Neural cell (in vitro differentiated cells): ENCODE measurements around the gene GIMAP8. TPM values are rescaled to one million over a fixed set of nuclear protein-coding genes. Genes with fewer than 3 reads are reported as not detected.

ENCODE experiments used
- H2AFZ ChIP-seq: fragments of 200-600, 300-800 bp; sonication (generic), shearing (Covaris generic); 2 replicates; pipeline ENCODE4 v1.6.0; 2014; ENCODE audit warnings: low read depth, mild to moderate bottlenecking, antibody characterized with exemption, low read length, moderate library complexity
- H3F3A ChIP-seq: fragments of 200-600 bp; shearing (Covaris generic); 2 replicates; pipeline ENCODE4 v1.6.1; 2016; ENCODE audit warnings: mild to moderate bottlenecking, moderate library complexity, mixed read lengths, antibody characterized with exemption, low read length; ENCODE audit not compliant: insufficient read depth, poor library complexity, severe bottlenecking
- H3K27ac ChIP-seq: fragments of 200-600, 300-800 bp; sonication (generic), shearing (Covaris generic); 2 replicates; pipeline ENCODE4 v1.5.1; 2014; ENCODE audit warnings: mild to moderate bottlenecking, low read length, moderate library complexity
- H3K27me3 ChIP-seq: fragments of 300-800, 200-600 bp; sonication (generic), shearing (Covaris generic); 2 replicates; pipeline ENCODE4 v1.6.0; 2014; ENCODE audit warnings: mild to moderate bottlenecking, low read depth, low read length, moderate library complexity; ENCODE audit not compliant: insufficient read depth
- H3K36me3 ChIP-seq: fragments of 300-800, 200-600 bp; sonication (generic), shearing (Covaris generic); 2 replicates; pipeline ENCODE4 v1.5.1; 2014; ENCODE audit warnings: mild to moderate bottlenecking, antibody characterized with exemption, low read length, moderate library complexity; ENCODE audit not compliant: insufficient read depth
- H3K4me2 ChIP-seq: fragments of 300-800, 200-600 bp; sonication (generic), shearing (Covaris generic); 2 replicates; pipeline ENCODE4 v1.6.0; 2014; ENCODE audit warnings: mild to moderate bottlenecking, low read length
- H3K4me3 ChIP-seq: fragments of 300-800, 200-600 bp; sonication (generic), shearing (Covaris generic); 2 replicates; pipeline ENCODE4 v1.5.1; 2014; ENCODE audit warnings: mild to moderate bottlenecking, low read length, moderate library complexity
- H3K79me2 ChIP-seq: fragments of 200-600 bp; shearing (Covaris generic); replicated peaks from 2 replicates; pipeline ENCODE4 v1.6.0; 2014; ENCODE audit warnings: mild to moderate bottlenecking, low read length, moderate library complexity; ENCODE audit not compliant: insufficient read depth
- H3K9ac ChIP-seq: fragments of 300-800, 200-600 bp; sonication (generic), shearing (Covaris generic); 2 replicates; pipeline ENCODE4 v1.6.1; 2016; ENCODE audit warnings: mild to moderate bottlenecking, low read length, mixed read lengths
- H3K9me2 ChIP-seq: fragments of 200-600 bp; shearing (Covaris generic); 2 replicates; pipeline ENCODE4 v1.6.1; 2016; ENCODE audit warnings: mild to moderate bottlenecking, low read length, mixed read lengths; ENCODE audit not compliant: insufficient read depth
- H3K9me3 ChIP-seq: fragments of 200-600, 300-800 bp; sonication (generic), shearing (Covaris generic); 2 replicates; pipeline ENCODE4 v1.6.1; 2016; ENCODE audit warnings: mild to moderate bottlenecking, mixed run types, low read length, moderate library complexity, mixed read lengths
- H4K20me1 ChIP-seq: fragments of 200-600 bp; shearing (Covaris generic); 2 replicates; pipeline ENCODE4 v1.6.1; 2016; ENCODE audit warnings: mild to moderate bottlenecking, mixed run types; ENCODE audit not compliant: insufficient read depth
- EP300 ChIP-seq: fragments of 450-650 bp; conservative IDR thresholded peaks from 2 replicates; pipeline ENCODE4 v1.6.1; 2014; ENCODE audit warnings: antibody characterized with exemption, mild to moderate bottlenecking, moderate library complexity; ENCODE audit not compliant: poor library complexity, severe bottlenecking
- EZH2 ChIP-seq: fragments of 200-600, 300-800 bp; shearing (Covaris generic), sonication (generic); IDR thresholded peaks from 2 replicates; pipeline ENCODE4 v1.6.1; 2014; ENCODE audit warnings: antibody characterized with exemption, low read length, borderline replicate concordance, mild to moderate bottlenecking; ENCODE audit not compliant: insufficient read depth, poor library complexity, severe bottlenecking
- MXI1 ChIP-seq: fragments of 450-650 bp; conservative IDR thresholded peaks from 2 replicates; pipeline ENCODE4 v1.6.1; 2014; ENCODE audit warnings: antibody characterized with exemption, mild to moderate bottlenecking; ENCODE audit not compliant: poor library complexity, severe bottlenecking
- POLR2AphosphoS5 ChIP-seq: IDR thresholded peaks from 2 replicates; pipeline ENCODE4 v1.6.1; 2012
- RAD21 ChIP-seq: fragments of 450-650 bp; conservative IDR thresholded peaks from 2 replicates; pipeline ENCODE4 v1.6.1; 2014; ENCODE audit warnings: antibody characterized with exemption, mild to moderate bottlenecking, moderate library complexity
- SMC3 ChIP-seq: fragments of 450-650 bp; conservative IDR thresholded peaks from 2 replicates; pipeline ENCODE4 v1.6.1; 2014; ENCODE audit warnings: antibody characterized with exemption, mild to moderate bottlenecking, moderate library complexity; ENCODE audit not compliant: poor library complexity
- TAF1 ChIP-seq: IDR thresholded peaks from 2 replicates; pipeline ENCODE4 v1.6.1; 2012; ENCODE audit warnings: low read depth
- polyA plus RNA-seq: library from polyadenylated mRNA; depleted of rRNA; stranded (reverse); fragments of >200 nt; gene quantifications from 2 replicates; pipeline ENCODE4 v1.2.3, GENCODE V29; 2014
- TF ChIP-seq, protein P1 (sequence below): IDR thresholded peaks from 2 replicates; pipeline ENCODE4 v1.6.1; 2012; ENCODE audit warnings: borderline replicate concordance
- TF ChIP-seq, protein P2 (sequence below): fragments of 450-650 bp; IDR thresholded peaks from 2 replicates; pipeline ENCODE4 v1.5.1; 2014; ENCODE audit warnings: antibody characterized with exemption, mild to moderate bottlenecking, moderate library complexity; ENCODE audit not compliant: poor library complexity, severe bottlenecking

GIMAP8 gene
- polyA plus RNA-seq, 1 donor from 2014 or later: not detected

DNA sequence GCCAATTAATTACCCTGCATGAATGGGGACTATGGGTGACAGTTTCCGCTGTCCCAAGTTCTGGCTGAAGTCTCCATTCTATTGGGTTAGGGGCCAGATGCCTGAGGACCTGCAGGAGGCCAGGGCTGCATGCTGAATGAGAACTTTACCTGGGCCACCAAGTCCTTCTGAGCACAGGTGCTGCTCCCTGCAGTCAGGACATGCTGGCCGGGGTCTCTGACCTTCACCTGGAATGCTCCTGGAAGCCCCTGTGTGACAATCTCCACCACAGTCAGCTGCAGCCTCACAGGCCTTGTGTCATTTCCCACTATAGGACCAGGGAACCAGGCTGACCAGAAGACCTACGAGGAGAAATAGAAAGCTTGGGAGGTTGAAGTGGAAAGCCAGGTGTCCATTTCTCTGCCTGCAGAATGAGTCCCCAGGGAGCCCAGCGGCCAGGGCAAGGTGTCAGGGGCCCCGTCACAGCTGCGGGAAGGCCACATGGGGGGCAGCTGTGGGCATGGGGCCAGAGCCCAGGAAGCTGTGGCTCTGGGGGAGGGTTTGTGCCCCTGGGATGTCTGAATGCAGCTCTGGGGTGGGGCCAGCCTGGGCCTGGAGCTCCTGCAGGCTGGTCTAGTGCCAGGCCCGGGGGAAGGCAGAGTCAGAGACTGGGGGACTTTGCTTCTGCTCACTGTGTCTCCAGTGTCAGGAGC, 5.6 kb upstream of the GIMAP8 start:
- Histone ChIP-seq H3K27me3 (no peaks in the 10 kb centered on the region), H3K36me3 (no peaks in the 10 kb centered on the region), H4K20me1 (no peaks in the 10 kb centered on the region), H3K79me2 (no peaks in the 10 kb centered on the region), H2AFZ (no peak overlapping the region), H3K9me3 (peaks cover 2% of the 10 kb centered on the region), H3K4me2 (no peak overlapping the region), H3F3A (no peaks in the 10 kb centered on the region), H3K4me3 (no peak overlapping the region), H3K27ac (no peak overlapping the region), H3K9ac (no peak overlapping the region), H3K9me2 (no peaks in the 10 kb centered on the region)
- no peak for TF ChIP-seq POLR2AphosphoS5
- TF ChIP-seq SMC3: no peak
- no peak for TF ChIP-seq EZH2
- TF ChIP-seq MXI1: no peak
- TF ChIP-seq, protein P1, sequence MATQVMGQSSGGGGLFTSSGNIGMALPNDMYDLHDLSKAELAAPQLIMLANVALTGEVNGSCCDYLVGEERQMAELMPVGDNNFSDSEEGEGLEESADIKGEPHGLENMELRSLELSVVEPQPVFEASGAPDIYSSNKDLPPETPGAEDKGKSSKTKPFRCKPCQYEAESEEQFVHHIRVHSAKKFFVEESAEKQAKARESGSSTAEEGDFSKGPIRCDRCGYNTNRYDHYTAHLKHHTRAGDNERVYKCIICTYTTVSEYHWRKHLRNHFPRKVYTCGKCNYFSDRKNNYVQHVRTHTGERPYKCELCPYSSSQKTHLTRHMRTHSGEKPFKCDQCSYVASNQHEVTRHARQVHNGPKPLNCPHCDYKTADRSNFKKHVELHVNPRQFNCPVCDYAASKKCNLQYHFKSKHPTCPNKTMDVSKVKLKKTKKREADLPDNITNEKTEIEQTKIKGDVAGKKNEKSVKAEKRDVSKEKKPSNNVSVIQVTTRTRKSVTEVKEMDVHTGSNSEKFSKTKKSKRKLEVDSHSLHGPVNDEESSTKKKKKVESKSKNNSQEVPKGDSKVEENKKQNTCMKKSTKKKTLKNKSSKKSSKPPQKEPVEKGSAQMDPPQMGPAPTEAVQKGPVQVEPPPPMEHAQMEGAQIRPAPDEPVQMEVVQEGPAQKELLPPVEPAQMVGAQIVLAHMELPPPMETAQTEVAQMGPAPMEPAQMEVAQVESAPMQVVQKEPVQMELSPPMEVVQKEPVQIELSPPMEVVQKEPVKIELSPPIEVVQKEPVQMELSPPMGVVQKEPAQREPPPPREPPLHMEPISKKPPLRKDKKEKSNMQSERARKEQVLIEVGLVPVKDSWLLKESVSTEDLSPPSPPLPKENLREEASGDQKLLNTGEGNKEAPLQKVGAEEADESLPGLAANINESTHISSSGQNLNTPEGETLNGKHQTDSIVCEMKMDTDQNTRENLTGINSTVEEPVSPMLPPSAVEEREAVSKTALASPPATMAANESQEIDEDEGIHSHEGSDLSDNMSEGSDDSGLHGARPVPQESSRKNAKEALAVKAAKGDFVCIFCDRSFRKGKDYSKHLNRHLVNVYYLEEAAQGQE: no peak
- TF ChIP-seq, protein P2, sequence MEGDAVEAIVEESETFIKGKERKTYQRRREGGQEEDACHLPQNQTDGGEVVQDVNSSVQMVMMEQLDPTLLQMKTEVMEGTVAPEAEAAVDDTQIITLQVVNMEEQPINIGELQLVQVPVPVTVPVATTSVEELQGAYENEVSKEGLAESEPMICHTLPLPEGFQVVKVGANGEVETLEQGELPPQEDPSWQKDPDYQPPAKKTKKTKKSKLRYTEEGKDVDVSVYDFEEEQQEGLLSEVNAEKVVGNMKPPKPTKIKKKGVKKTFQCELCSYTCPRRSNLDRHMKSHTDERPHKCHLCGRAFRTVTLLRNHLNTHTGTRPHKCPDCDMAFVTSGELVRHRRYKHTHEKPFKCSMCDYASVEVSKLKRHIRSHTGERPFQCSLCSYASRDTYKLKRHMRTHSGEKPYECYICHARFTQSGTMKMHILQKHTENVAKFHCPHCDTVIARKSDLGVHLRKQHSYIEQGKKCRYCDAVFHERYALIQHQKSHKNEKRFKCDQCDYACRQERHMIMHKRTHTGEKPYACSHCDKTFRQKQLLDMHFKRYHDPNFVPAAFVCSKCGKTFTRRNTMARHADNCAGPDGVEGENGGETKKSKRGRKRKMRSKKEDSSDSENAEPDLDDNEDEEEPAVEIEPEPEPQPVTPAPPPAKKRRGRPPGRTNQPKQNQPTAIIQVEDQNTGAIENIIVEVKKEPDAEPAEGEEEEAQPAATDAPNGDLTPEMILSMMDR: no peak
- TF ChIP-seq EP300: no peak
- no peak for TF ChIP-seq TAF1
- no peak for TF ChIP-seq RAD21

DNA sequence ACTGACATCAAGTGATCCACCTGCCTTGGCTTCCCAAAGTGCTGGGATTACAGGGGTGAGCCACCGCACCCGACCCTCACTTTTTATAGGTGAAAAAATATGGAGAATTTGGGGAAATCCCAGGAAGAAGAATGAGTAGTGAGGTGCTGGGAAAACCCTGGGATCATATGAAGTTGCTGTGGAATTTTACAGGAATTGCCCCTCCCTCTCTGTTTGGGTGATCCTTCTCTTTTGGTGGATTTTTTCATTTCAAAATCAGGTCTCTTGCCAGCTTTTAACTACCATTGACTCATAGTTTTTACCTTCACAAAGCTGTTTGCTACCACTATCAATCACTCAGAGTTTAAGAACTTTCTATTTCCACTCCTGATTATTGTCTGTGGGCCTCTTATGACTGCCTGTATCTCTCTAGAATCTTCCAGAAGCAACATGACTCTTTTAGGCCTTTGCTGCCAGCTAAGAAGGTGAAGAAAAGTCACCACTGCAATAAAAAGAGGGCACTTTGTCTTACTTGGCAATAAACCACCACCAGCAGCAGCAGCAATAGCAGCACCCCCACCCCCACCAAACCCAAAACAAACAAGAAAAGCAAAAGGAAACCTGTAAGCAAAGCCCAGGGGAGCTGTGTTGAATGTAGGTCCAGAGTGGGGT, 4.0 kb upstream of the GIMAP8 start:
- peaks cover 2% of the 10 kb centered on the region for H3K9me3 ChIP-seq
- no peaks in the 10 kb centered on the region for H3K79me2 ChIP-seq
- H3K9me2 ChIP-seq: no peaks in the 10 kb centered on the region
- TF ChIP-seq MXI1 (no peak), POLR2AphosphoS5 (no peak), SMC3 (no peak), TAF1 (no peak), EZH2 (no peak), RAD21 (no peak), EP300 (no peak)
- TF ChIP-seq, protein P1: no peak
- TF ChIP-seq, protein P2: no peak
- H3K4me2 ChIP-seq: no peak overlapping the region
- H3K4me3 ChIP-seq: no peak overlapping the region
- H4K20me1 ChIP-seq: no peaks in the 10 kb centered on the region
- no peak overlapping the region for H3K9ac ChIP-seq
- H3K27ac ChIP-seq: no peak overlapping the region
- H2AFZ ChIP-seq: no peak overlapping the region
- no peaks in the 10 kb centered on the region for H3F3A ChIP-seq
- no peaks in the 10 kb centered on the region for H3K36me3 ChIP-seq
- no peaks in the 10 kb centered on the region for H3K27me3 ChIP-seq
